GM12878 (cell line): ENCODE data around the gene CCDC27. TPM values are rescaled to one million over a fixed set of nuclear protein-coding genes. Genes with fewer than 3 reads are reported as not detected.

ENCODE experiments used
- ATAC-seq: fragments of 200-7000 bp; cut with Tn5 transposase; 3 replicates; pipeline ENCODE4 v1.9.1; 2020; ENCODE audit warnings: mild to moderate bottlenecking, moderate library complexity
- BruUV-seq: library from RNA; stranded (reverse); fragments of 400-500 nt; replicated peaks from 2 replicates; lab custom pipeline; 2021; lab: Mats Ljungman, UMichigan
- CTCF ChIA-PET: fragments of 300-600 bp; sonication (Branson Sonifier 250); formaldehyde crosslinking; extraction: SDS; loops from one replicate; lab custom pipeline; 2021; ENCODE audit warnings: inconsistent platforms; lab: Yijun Ruan, JAX
- POLR2A ChIA-PET: fragments of 350-600 bp; formaldehyde crosslinking; extraction: SDS; loops from one replicate; lab custom pipeline; 2021; ENCODE audit warnings: inconsistent platforms; lab: Charles Lee
- RAD21 ChIA-PET: fragments of 300-600 bp; sonication (Branson Sonifier 250); formaldehyde crosslinking; loops from one replicate; lab custom pipeline; 2023; ENCODE audit warnings: antibody characterized with exemption; ENCODE audit not compliant: unreplicated experiment; lab: Charles Lee
- SMC1A ChIA-PET: fragments of 300-600 bp; sonication (Branson Sonifier 250); formaldehyde crosslinking; loops from one replicate; lab custom pipeline; 2023; ENCODE audit not compliant: unreplicated experiment, uncharacterized antibody; lab: Charles Lee
- DNase-seq: peaks from one replicate; pipeline ENCODE4 v3.0.0-alpha.2; 2011; ENCODE audit warnings: low read depth, low spot score
- FAIRE-seq: peaks from 3 replicates; lab custom pipeline; 2011; peaks lifted over from hg19 to GRCh38; lab: Jason Lieb, UNC
- H2AFZ ChIP-seq: 2 replicates; pipeline ENCODE4 v1.6.0; 2011; ENCODE audit warnings: low read depth, low read length, control low read depth; ENCODE audit not compliant: control insufficient read depth
- H3K27ac ChIP-seq: 2 replicates; pipeline ENCODE4 v1.5.1; 2011; ENCODE audit warnings: control low read depth; ENCODE audit not compliant: control insufficient read depth, insufficient read depth
- H3K27me3 ChIP-seq, 2 experiments: replicated peaks in 1 of 2; 2 replicates each; pipeline versions ENCODE4 v1.6.0 to v1.6.1; 2011; ENCODE audit warnings: low read length in 1 of 2; ENCODE audit not compliant: control insufficient read depth in 2 of 2, insufficient read depth in 2 of 2
- H3K36me3 ChIP-seq, 2 experiments: 2 replicates each; pipeline ENCODE4 v1.5.1; 2011; ENCODE audit warnings: low read length in 1 of 2; ENCODE audit not compliant: control insufficient read depth in 2 of 2, insufficient read depth in 2 of 2
- H3K4me1 ChIP-seq: 2 replicates; pipeline ENCODE4 v1.6.1; 2011; ENCODE audit warnings: mild to moderate bottlenecking, low read length, moderate library complexity, mixed read lengths; ENCODE audit not compliant: control insufficient read depth, insufficient read depth
- H3K4me2 ChIP-seq: 2 replicates; pipeline ENCODE4 v1.6.0; 2011; ENCODE audit warnings: control low read depth; ENCODE audit not compliant: control insufficient read depth, insufficient read depth
- H3K4me3 ChIP-seq: fragments of 200-600 bp; sonication (generic); 2 replicates; pipeline ENCODE4 v1.5.1; 2016
- H3K79me2 ChIP-seq: 2 replicates; pipeline ENCODE4 v1.6.0; 2011; ENCODE audit warnings: low read length; ENCODE audit not compliant: control insufficient read depth, insufficient read depth
- H3K9ac ChIP-seq: 2 replicates; pipeline ENCODE4 v1.8.0; 2011; ENCODE audit warnings: low read length, control low read depth, mixed read lengths; ENCODE audit not compliant: control insufficient read depth, insufficient read depth
- H3K9me3 ChIP-seq: replicated peaks from 3 replicates; pipeline ENCODE4 v1.5.1; 2011; ENCODE audit warnings: mild to moderate bottlenecking, low read length; ENCODE audit not compliant: control insufficient read depth, insufficient read depth
- H4K20me1 ChIP-seq: 2 replicates; pipeline ENCODE4 v1.6.0; 2011; ENCODE audit not compliant: control insufficient read depth, insufficient read depth
- BHLHE40 ChIP-seq, 2 experiments: fragments of 450-650 bp in 1 of 2; IDR thresholded peaks; 2 replicates each; pipeline ENCODE4 v1.6.1; 2011 to 2017; ENCODE audit warnings: low read depth in 2 of 2, borderline replicate concordance in 1 of 2, improper control_type of control experiment in 1 of 2, low read length in 1 of 2, mild to moderate bottlenecking in 1 of 2
- CBX3 ChIP-seq: fragments of 200-600 bp; sonication (generic); IDR thresholded peaks from 2 replicates; pipeline ENCODE4 v1.6.1; 2016; ENCODE audit warnings: low read depth, borderline replicate concordance
- GABPA ChIP-seq: IDR thresholded peaks from 2 replicates; pipeline ENCODE4 v1.6.1; 2014; ENCODE audit warnings: antibody characterized with exemption, low read depth, mild to moderate bottlenecking, inconsistent platforms
- IRF4 ChIP-seq: IDR thresholded peaks from 2 replicates; pipeline ENCODE4 v1.6.1; 2011; ENCODE audit warnings: low read depth, low read length
- JUNB ChIP-seq: IDR thresholded peaks from 2 replicates; pipeline ENCODE4 v1.6.1; 2016; ENCODE audit warnings: antibody characterized with exemption, mild to moderate bottlenecking
- NRF1 ChIP-seq: conservative IDR thresholded peaks from 2 replicates; pipeline ENCODE4 v1.6.1; 2011; ENCODE audit warnings: mild to moderate bottlenecking, low read depth, low read length, improper control_type of control experiment
- SMC3 ChIP-seq: IDR thresholded peaks from 2 replicates; pipeline ENCODE4 v1.6.1; 2011; ENCODE audit warnings: low read length, improper control_type of control experiment, borderline replicate concordance
- TCF12 ChIP-seq: IDR thresholded peaks from 2 replicates; pipeline ENCODE4 v1.6.1; 2011; ENCODE audit warnings: low read depth, mild to moderate bottlenecking, low read length
- ZBED1 ChIP-seq: IDR thresholded peaks from 2 replicates; pipeline ENCODE4 v1.6.1; 2016; ENCODE audit warnings: borderline replicate concordance
- ZSCAN29 ChIP-seq: fragments of 450-650 bp; IDR thresholded peaks from 2 replicates; pipeline ENCODE4 v1.6.1; 2017; ENCODE audit warnings: mild to moderate bottlenecking, moderate library complexity
- WGBS: methylation state at CpG from one replicate; pipeline ENCODE4 v1.1.6; 2016; ENCODE audit warnings: low lambda C conversion rate; ENCODE audit not compliant: insufficient replicate concordance, insufficient coverage; ENCODE audit errors: missing lambda C conversion rate; 5-methylcytosine and 5-hydroxymethylcytosine counted together
- in situ Hi-C: fragments of 300-500 bp; cut with MboI; formaldehyde crosslinking; loops from 9 replicates; pipeline ENCODE4 v1.14.3; 2018; ENCODE audit warnings: mixed read lengths
- intact Hi-C: fragments of 100-400 bp; cut with micrococcal nuclease; formaldehyde crosslinking; loops from one replicate; pipeline ENCODE4 v1.14.2; 2022; ENCODE audit not compliant: unreplicated experiment
- polyA plus RNA-seq, 11 experiments: library from polyadenylated mRNA; depleted of rRNA in 4 of 11; unstranded in 6 of 11; stranded (reverse) in 5 of 11; fragments of >200 nt; fragmentation: Nextera tagmentation in 4 of 11; fragmentation: Illumina TruSeq in 1 of 11; extraction: Ambion mirVana in 4 of 11; extraction: Trizol in 1 of 11; gene quantifications; 1 replicate in 1 of 11; 2 replicates in 10 of 11; pipeline versions ENCODE4 v1.2.1 to v1.2.3, GENCODE V29; 2011 to 2016; ENCODE audit warnings: inconsistent platforms in 2 of 11, missing spikeins in 2 of 11, low read depth in 1 of 11
- total RNA-seq, 4 experiments: library from RNA; depleted of rRNA in 3 of 4; stranded (reverse); fragments of >200 nt in 3 of 4; fragmentation: Illumina TruSeq in 1 of 4; extraction: Trizol in 1 of 4; gene quantifications; 2 replicates each; pipeline versions ENCODE4 v1.2.1 to v1.2.3, GENCODE V29; 2013 to 2021

CCDC27 gene
- total and polyA plus RNA-seq, 10 of the 15 experiments (the other 5 are each of a cell fraction or from before 2014, with no cell fraction given), result 0.05 TPM; not detected in 9

- POLR2A ChIA-PET, result no interaction called here
- Histone ChIP-seq H3K27me3 (no peaks in the 10 kb centered on the region), H3K4me2 (no peak overlapping the region), H3K79me2 (no peaks in the 10 kb centered on the region), H3K27ac (no peak overlapping the region), H3K9me3 (no peaks in the 10 kb centered on the region), H3K4me3 (no peak overlapping the region), H3K4me1 (no peaks in the 10 kb centered on the region), H4K20me1 (no peaks in the 10 kb centered on the region), H3K9ac (no peak overlapping the region), H2AFZ (no peak overlapping the region), H3K36me3 (no peaks in the 10 kb centered on the region; a peak in 3 of 4 replicates)
- intact Hi-C loops, result no loop called here
- no TSS peak for BruUV-seq
- in situ Hi-C loops, result no loop called here
- CTCF ChIA-PET, result no interaction called here
- RAD21 ChIA-PET, result no interaction called here
- TF ChIP-seq BHLHE40 (IDR thresholded peaks at IDR 0.05; ENCODE audit: borderline replicate concordance in 1 of 2, low read depth in 2 of 2, low read length in 1 of 2) (no peak), JUNB (no peak), ZBED1 (no peak), CBX3 (no peak), IRF4 (no peak), SMC3 (no peak), GABPA (no peak), ZSCAN29 (no peak), TCF12 (no peak), NRF1 (no peak)
- DNase-seq, result no peak
- 94% methylated on average over 38 of the region's 38 CpGs for WGBS
- SMC1A ChIA-PET, result no interaction called here
- FAIRE-seq, result no peak
- ATAC-seq, result no peak
Observed at GRCh38 chr1:3816331-3817137, 64.3 kb downstream of the CCDC27 start.
